H1 (cell line): ENCODE data around the gene UBE2J1. TPM values are rescaled to one million over a fixed set of nuclear protein-coding genes. Genes with fewer than 3 reads are reported as not detected.

Source experiments
- CTCF ChIA-PET: fragments of 300-600 bp; sonication (Branson Sonifier 250); formaldehyde crosslinking; loops from one replicate; lab custom pipeline; 2021; ENCODE audit not compliant: partially characterized antibody; lab: Charles Lee
- POLR2A ChIA-PET: fragments of 300-600 bp; sonication (Branson Sonifier 250); formaldehyde crosslinking; loops from one replicate; lab custom pipeline; 2021; ENCODE audit warnings: inconsistent platforms; ENCODE audit not compliant: partially characterized antibody; lab: Charles Lee
- DNase-seq, 2 experiments: peaks; one replicate each; pipeline versions ENCODE4 v3.0.0 to v3.0.0-alpha.2; 2010 to 2022; ENCODE audit warnings: low spot score in 2 of 2, low read depth in 1 of 2, mixed read lengths in 1 of 2
- FAIRE-seq: peaks from 2 replicates; lab custom pipeline; 2011; peaks lifted over from hg19 to GRCh38; lab: Jason Lieb, UNC
- H2AFZ ChIP-seq: 2 replicates; pipeline ENCODE4 v1.8.1; 2012; ENCODE audit warnings: low read length, inconsistent platforms
- H2AK5ac ChIP-seq: 2 replicates; pipeline ENCODE4 v1.6.1; 2013; ENCODE audit warnings: low read depth, low read length
- H2BK120ac ChIP-seq: replicated peaks from 2 replicates; pipeline ENCODE3; 2013; ENCODE audit warnings: low read depth, low read length, inconsistent platforms
- H2BK12ac ChIP-seq: 2 replicates; pipeline ENCODE4 v1.6.1; 2013; ENCODE audit warnings: low read depth, low read length
- H2BK15ac ChIP-seq: 2 replicates; pipeline ENCODE4 v1.6.1; 2013; ENCODE audit warnings: low read length
- H2BK20ac ChIP-seq: 2 replicates; pipeline ENCODE4 v1.6.1; 2013; ENCODE audit warnings: low read length
- H2BK5ac ChIP-seq: 2 replicates; pipeline ENCODE4 v1.6.1; 2013; ENCODE audit warnings: low read depth, low read length
- H3K14ac ChIP-seq: 2 replicates; pipeline ENCODE4 v1.6.1; 2013; ENCODE audit warnings: inconsistent platforms; ENCODE audit not compliant: insufficient read length
- H3K18ac ChIP-seq: 2 replicates; pipeline ENCODE4 v1.6.1; 2013; ENCODE audit warnings: low read length; ENCODE audit errors: extremely low read depth
- H3K23ac ChIP-seq: 2 replicates; pipeline ENCODE4 v1.6.1; 2013; ENCODE audit warnings: inconsistent platforms; ENCODE audit not compliant: insufficient read length
- H3K23me2 ChIP-seq: 2 replicates; pipeline ENCODE4 v1.6.1; 2013; ENCODE audit warnings: low read depth, low read length
- H3K27ac ChIP-seq: 2 replicates; pipeline ENCODE4 v1.6.1; 2011; ENCODE audit warnings: low read depth, low read length, inconsistent platforms
- H3K27me3 ChIP-seq, 4 experiments: replicated peaks in 1 of 4; 1 replicate in 1 of 4; 2 replicates in 3 of 4; pipeline versions ENCODE4 v1.6.1 to v1.8.1; 2011 to 2013; ENCODE audit warnings: low read length in 3 of 4, mild to moderate bottlenecking in 3 of 4, inconsistent platforms in 2 of 4, mixed read lengths in 2 of 4, moderate library complexity in 1 of 4; ENCODE audit not compliant: control insufficient read depth in 3 of 4, insufficient read depth in 3 of 4; ENCODE audit errors: extremely low read depth in 1 of 4
- H3K36me3 ChIP-seq, 4 experiments: 2 replicates each; pipeline versions ENCODE4 v1.6.1 to v1.8.1; 2011 to 2013; ENCODE audit warnings: mild to moderate bottlenecking in 4 of 4, low read length in 3 of 4, moderate library complexity in 2 of 4, control low read depth in 1 of 4, inconsistent platforms in 1 of 4; ENCODE audit not compliant: insufficient read depth in 4 of 4, control insufficient read depth in 2 of 4
- H3K4ac ChIP-seq: replicated peaks from 2 replicates; pipeline ENCODE3; 2013; ENCODE audit warnings: low read length, low read depth, mixed read lengths, inconsistent platforms; ENCODE audit not compliant: insufficient read length
- H3K4me1 ChIP-seq, 4 experiments: replicated peaks in 1 of 4; 1 replicate in 1 of 4; 2 replicates in 3 of 4; pipeline versions ENCODE4 v1.6.1 to v1.8.1; 2011 to 2013; ENCODE audit warnings: low read length in 3 of 4, inconsistent platforms in 2 of 4, mixed read lengths in 1 of 4; ENCODE audit not compliant: insufficient read depth in 4 of 4, control insufficient read depth in 3 of 4
- H3K4me2 ChIP-seq, 2 experiments: 2 replicates each; pipeline versions ENCODE4 v1.6.1 to v1.8.1; 2011 to 2013; ENCODE audit warnings: low read depth in 2 of 2, low read length in 2 of 2, control low read depth in 1 of 2, inconsistent platforms in 1 of 2, mild to moderate bottlenecking in 1 of 2; ENCODE audit not compliant: insufficient read depth in 1 of 2
- H3K4me3 ChIP-seq, 4 experiments: fragments of 200-600, 300-600 bp in 1 of 4; sonication (generic), shearing (Covaris generic), sonication (Bioruptor Twin) in 1 of 4; 2 replicates each; pipeline versions ENCODE4 v1.5.1 to v1.8.1; 2011 to 2016; ENCODE audit warnings: low read length in 4 of 4, low read depth in 3 of 4, control low read depth in 2 of 4, inconsistent platforms in 2 of 4, mild to moderate bottlenecking in 2 of 4, mixed read lengths in 1 of 4, moderate library complexity in 1 of 4; ENCODE audit not compliant: insufficient read depth in 2 of 4; ENCODE audit errors: extremely low read depth in 1 of 4
- H3K56ac ChIP-seq: replicated peaks from 2 replicates; pipeline ENCODE3; 2013; ENCODE audit warnings: low read depth, mild to moderate bottlenecking, mixed read lengths, low read length, inconsistent platforms; ENCODE audit not compliant: insufficient read length
- H3K79me1 ChIP-seq: 2 replicates; pipeline ENCODE4 v1.6.1; 2013; ENCODE audit warnings: low read depth, low read length, control low read depth
- H3K79me2 ChIP-seq, 2 experiments: 2 replicates each; pipeline versions ENCODE4 v1.6.1 to v1.8.1; 2012 to 2013; ENCODE audit warnings: low read length in 2 of 2, mild to moderate bottlenecking in 2 of 2, inconsistent platforms in 1 of 2; ENCODE audit not compliant: insufficient read depth in 2 of 2, control insufficient read depth in 1 of 2
- H3K9ac ChIP-seq, 4 experiments: replicated peaks in 1 of 4; 1 replicate in 1 of 4; 2 replicates in 3 of 4; pipeline versions ENCODE4 v1.6.1 to v1.8.1; 2011 to 2013; ENCODE audit warnings: low read depth in 3 of 4, low read length in 3 of 4, control low read depth in 2 of 4, mild to moderate bottlenecking in 2 of 4, moderate library complexity in 2 of 4, inconsistent platforms in 1 of 4; ENCODE audit errors: extremely low read depth in 1 of 4
- H3K9me3 ChIP-seq, 2 experiments: 2 replicates each; pipeline versions ENCODE4 v1.6.1 to v1.8.1; 2012 to 2013; ENCODE audit warnings: mild to moderate bottlenecking in 2 of 2, moderate library complexity in 2 of 2, control low read depth in 1 of 2, inconsistent platforms in 1 of 2, low read depth in 1 of 2, low read length in 1 of 2, mixed read lengths in 1 of 2; ENCODE audit not compliant: insufficient read depth in 2 of 2
- H4K20me1 ChIP-seq, 2 experiments: replicated peaks in 1 of 2; 2 replicates each; pipeline versions ENCODE3 to v1.8.1; 2011 to 2013; ENCODE audit warnings: inconsistent platforms in 2 of 2, low read length in 2 of 2, mild to moderate bottlenecking in 1 of 2; ENCODE audit not compliant: insufficient read depth in 2 of 2, control insufficient read depth in 1 of 2
- H4K5ac ChIP-seq: 2 replicates; pipeline ENCODE4 v1.6.1; 2013; ENCODE audit warnings: low read length, low read depth, mixed read lengths, inconsistent platforms; ENCODE audit not compliant: insufficient read length
- H4K8ac ChIP-seq: 2 replicates; pipeline ENCODE4 v1.8.0; 2013; ENCODE audit warnings: mild to moderate bottlenecking, moderate library complexity, low read length, inconsistent platforms; ENCODE audit not compliant: insufficient read depth; ENCODE audit errors: extremely low read depth
- H4K91ac ChIP-seq: replicated peaks from 2 replicates; pipeline ENCODE3; 2013; ENCODE audit warnings: low read length, mixed read lengths, inconsistent platforms; ENCODE audit not compliant: insufficient read length
- CEBPB ChIP-seq: IDR thresholded peaks from 2 replicates; pipeline ENCODE4 v1.6.1; 2012; ENCODE audit warnings: low read depth, low read length
- CHD1 ChIP-seq: IDR thresholded peaks from 2 replicates; pipeline ENCODE4 v1.6.1; 2012; ENCODE audit warnings: low read depth, low read length, improper control_type of control experiment
- CHD2 ChIP-seq: IDR thresholded peaks from 2 replicates; pipeline ENCODE4 v1.6.1; 2012; ENCODE audit warnings: low read length, improper control_type of control experiment
- FOSL1 ChIP-seq: IDR thresholded peaks from 2 replicates; pipeline ENCODE4 v1.6.1; 2011; ENCODE audit warnings: mild to moderate bottlenecking, low read depth, low read length, moderate library complexity; ENCODE audit not compliant: insufficient read depth
- MAFK ChIP-seq: IDR thresholded peaks from 2 replicates; pipeline ENCODE4 v1.6.1; 2012; ENCODE audit warnings: low read depth, mild to moderate bottlenecking, improper control_type of control experiment, low read length
- PHF8 ChIP-seq: fragments of 200-600 bp; sonication (generic); conservative IDR thresholded peaks from 2 replicates; pipeline ENCODE4 v1.7.1; 2012; ENCODE audit warnings: low read depth, mild to moderate bottlenecking, inconsistent platforms, low read length, moderate library complexity
- POLR2AphosphoS5 ChIP-seq: IDR thresholded peaks from 2 replicates; pipeline ENCODE4 v1.6.1; 2011; ENCODE audit warnings: low read depth, low read length
- RBBP5 ChIP-seq: IDR thresholded peaks from 2 replicates; pipeline ENCODE4 v1.7.1; 2012; ENCODE audit warnings: low read depth, mild to moderate bottlenecking, inconsistent platforms, low read length, moderate library complexity, borderline replicate concordance
- SAP30 ChIP-seq: fragments of 300-600 bp; sonication (generic); IDR thresholded peaks from 2 replicates; pipeline ENCODE4 v1.7.1; 2012; ENCODE audit warnings: low read length, moderate library complexity, mild to moderate bottlenecking, inconsistent platforms; ENCODE audit not compliant: insufficient read depth, insufficient replicate concordance
- SP1 ChIP-seq: IDR thresholded peaks from 2 replicates; pipeline ENCODE4 v1.6.1; 2011; ENCODE audit warnings: low read depth, low read length
- SUZ12 ChIP-seq: fragments of 200-600 bp; sonication (generic); IDR thresholded peaks from 2 replicates; pipeline ENCODE4 v1.6.1; 2012; ENCODE audit warnings: mild to moderate bottlenecking, inconsistent platforms, low read length, moderate library complexity, mixed read lengths
- TAF1 ChIP-seq: IDR thresholded peaks from 2 replicates; pipeline ENCODE4 v1.6.1; 2011; ENCODE audit warnings: mild to moderate bottlenecking, low read depth, low read length
- TCF12 ChIP-seq: IDR thresholded peaks from 2 replicates; pipeline ENCODE4 v1.6.1; 2011; ENCODE audit warnings: low read depth, mild to moderate bottlenecking, low read length
- WGBS, 2 experiments: shearing (Covaris generic) in 1 of 2; methylation state at CpG; one replicate each; pipeline versions ENCODE4 v1.1.6 to v1.1.7; 2013 to 2015; ENCODE audit warnings: low lambda C conversion rate in 2 of 2, mixed read lengths in 2 of 2, inconsistent platforms in 1 of 2, low coverage in 1 of 2, missing lambda C conversion rate in 1 of 2; ENCODE audit not compliant: insufficient replicate concordance in 2 of 2, insufficient coverage in 1 of 2, insufficient read length in 1 of 2; ENCODE audit errors: extremely low coverage in 1 of 2, missing lambda C conversion rate in 1 of 2; 5-methylcytosine and 5-hydroxymethylcytosine counted together
- polyA plus RNA-seq, 7 experiments: library from polyadenylated mRNA; depleted of rRNA in 3 of 7; stranded (reverse) in 5 of 7; unstranded in 2 of 7; fragments of >200 nt in 5 of 7; fragments of 200-250 nt in 2 of 7; gene quantifications; 1 replicate in 5 of 7; 2 replicates in 1 of 7; 4 replicates in 1 of 7; pipeline versions ENCODE4 v1.2.1 to v1.2.3, GENCODE V29; 2011 to 2013; ENCODE audit warnings: missing spikeins in 2 of 7, mixed read lengths in 2 of 7
- total RNA-seq: library from RNA; stranded (reverse); fragmentation: NEBNext Ultra II Directional; extraction: Animal tissue kit (Norgen Biotek cat#: 25700); gene quantifications from 2 replicates; pipeline ENCODE4 v1.2.1, GENCODE V29; 2021
- TF ChIP-seq, protein P1 (sequence below): IDR thresholded peaks from 2 replicates; pipeline ENCODE4 v1.6.1; 2011; ENCODE audit warnings: low read depth, mild to moderate bottlenecking, low read length; ENCODE audit not compliant: insufficient read depth
- TF ChIP-seq, protein P2 (sequence below): IDR thresholded peaks from 2 replicates; pipeline ENCODE4 v1.6.1; 2012; ENCODE audit warnings: inconsistent platforms

Gene UBE2J1
- total and polyA plus RNA-seq, 2 of the 8 experiments (the other 6 are each of a cell fraction or from before 2014, with no cell fraction given), result 8.5 to 15.2 TPM

DNA sequence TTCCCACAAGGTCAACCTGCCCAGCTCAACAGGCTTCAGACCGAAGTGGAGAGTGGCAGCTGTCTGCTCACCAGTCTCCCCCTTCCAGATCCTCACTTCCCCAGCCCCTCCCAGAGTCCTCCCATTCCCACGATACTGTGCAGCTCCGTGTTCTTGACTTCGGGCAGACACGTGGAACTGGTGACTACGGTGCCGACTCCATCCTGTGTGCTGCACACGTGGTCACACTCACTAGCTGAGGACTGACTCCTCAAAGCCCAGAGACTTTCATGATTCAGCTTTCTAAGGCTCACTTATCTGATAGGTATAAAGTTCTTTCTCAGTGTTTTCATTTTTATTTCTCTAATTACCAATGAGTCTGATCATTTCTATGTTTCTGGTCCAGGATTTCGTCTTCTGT, 69.8 kb downstream of the UBE2J1 start:
- Histone ChIP-seq H3K18ac (no peak overlapping the region), H3K4me2 (no peak overlapping the region), H3K9me3 (no peaks in the 10 kb centered on the region), H4K20me1 (no peaks in the 10 kb centered on the region), H2BK15ac (no peak overlapping the region), H4K91ac (no peak overlapping the region), H3K79me2 (no peaks in the 10 kb centered on the region), H3K36me3 (no peaks in the 10 kb centered on the region), H2BK12ac (peak overlapping the region; percentile 68; the same call in 1 of the 2 replicates), H4K5ac (no peak overlapping the region), H3K9ac (no peak overlapping the region), H2BK120ac (no peak overlapping the region), H2AK5ac (no peak overlapping the region), H3K27ac (no peak overlapping the region), H3K4me1 (peaks cover 0 to 11% (median 2%) of the 10 kb centered on the region in 4 experiments; a peak in 4 of 7 replicates), H2BK20ac (no peak overlapping the region), H3K4me3 (no peak overlapping the region), H3K79me1 (no peaks in the 10 kb centered on the region), H3K4ac (no peak overlapping the region), H3K23me2 (no peaks in the 10 kb centered on the region), H3K14ac (no peak overlapping the region), H3K23ac (no peak overlapping the region), H2BK5ac (no peak overlapping the region), H4K8ac (no peak overlapping the region), H3K56ac (no peak overlapping the region), H2AFZ (no peak overlapping the region), H3K27me3 (peaks cover 0 to 1% (median 0%) of the 10 kb centered on the region in 4 experiments; a peak in 1 of 7 replicates)
- CTCF ChIA-PET, result interaction anchor here (0.6 to 4.0 kb wide), 18 partner anchors 8 to 281 kb away, joined by 3 to 57 read pairs (median 3); no protein-coding TSS in a partner anchor
- POLR2A ChIA-PET, result no interaction called here
- FAIRE-seq (no peak), DNase-seq (no peak)
- 92% methylated on average over 9 of the region's 9 CpGs; no CpG with 5 or more reads in 1 of the 2 experiments for WGBS, 2 experiments
- TF ChIP-seq CEBPB (no peak), SUZ12 (no peak), PHF8 (no peak), POLR2AphosphoS5 (no peak), SAP30 (no peak), MAFK (no peak), CHD2 (no peak), TAF1 (no peak), CHD1 (no peak), FOSL1 (no peak), RBBP5 (no peak), SP1 (no peak), TCF12 (no peak)
- TF ChIP-seq, protein P1, sequence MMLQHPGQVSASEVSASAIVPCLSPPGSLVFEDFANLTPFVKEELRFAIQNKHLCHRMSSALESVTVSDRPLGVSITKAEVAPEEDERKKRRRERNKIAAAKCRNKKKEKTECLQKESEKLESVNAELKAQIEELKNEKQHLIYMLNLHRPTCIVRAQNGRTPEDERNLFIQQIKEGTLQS, result no peak
- TF ChIP-seq, protein P2, sequence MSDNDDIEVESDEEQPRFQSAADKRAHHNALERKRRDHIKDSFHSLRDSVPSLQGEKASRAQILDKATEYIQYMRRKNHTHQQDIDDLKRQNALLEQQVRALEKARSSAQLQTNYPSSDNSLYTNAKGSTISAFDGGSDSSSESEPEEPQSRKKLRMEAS, result no peak
